ENCODE measurements around the gene NANOG.
"Not testable (repeated sequence)": the region's sequence is repeated elsewhere in the genome, so short reads cannot be mapped to it uniquely, and the experiment has no call there.

NANOG gene

GRCh38 chr12:7788884-7789528 lies at the start of gene NANOG:
Gene NANOG, plus strand, starts transcription at chr12:7789402. Its CDS starts 213 bp downstream, at chr12:7789615.
- DNase-seq: not testable (repeated sequence)

- DNase-seq: no peak
These were observed 42.0 kb upstream of the NANOG start, which contains the start of gene CLEC4C for GRCh38 chr12:7747246-7747645. Gene CLEC4C, minus strand, starts transcription at chr12:7747375. Its CDS starts 27 bp downstream, at chr12:7747348.

- DNase-seq: no peak
These were observed 40.4 kb upstream of the NANOG start for GRCh38 chr12:7748852-7749251.

- no peak for DNase-seq
These were observed 39.8 kb upstream of the NANOG start for GRCh38 chr12:7749442-7749841.

- no peak for DNase-seq
These were observed 38.9 kb upstream of the NANOG start for GRCh38 chr12:7750350-7750749.

- no peak for DNase-seq
These were observed 37.8 kb upstream of the NANOG start for GRCh38 chr12:7751394-7751793.

- not testable (repeated sequence) for DNase-seq
These were observed 37.0 kb upstream of the NANOG start for GRCh38 chr12:7751941-7752922.

- not testable (repeated sequence) for DNase-seq
These were observed 33.5 kb upstream of the NANOG start for GRCh38 chr12:7755668-7756067.

- no peak for DNase-seq
These were observed 32.2 kb upstream of the NANOG start for GRCh38 chr12:7756993-7757392.

- DNase-seq: no peak
These were observed 30.4 kb upstream of the NANOG start for GRCh38 chr12:7758766-7759140.

GRCh38 chr12:7769999-7770398 lies 19.2 kb upstream of the NANOG start:
- DNase-seq: no peak

- DNase-seq: no peak
These were observed 7.9 kb upstream of the NANOG start for GRCh38 chr12:7781274-7781673.

GRCh38 chr12:7782055-7782454 lies 7.1 kb upstream of the NANOG start:
- no peak for DNase-seq

- DNase-seq: not testable (repeated sequence)
These were observed 5.8 kb upstream of the NANOG start for GRCh38 chr12:7783433-7783832.

GRCh38 chr12:7784701-7785100 lies 4.5 kb upstream of the NANOG start:
- no peak for DNase-seq

- DNase-seq: no peak
These were observed 1.5 kb upstream of the NANOG start for GRCh38 chr12:7787574-7788293.

GRCh38 chr12:7788294-7788660 lies 925 bp upstream of the NANOG start:
- DNase-seq: no peak

GRCh38 chr12:7793211-7793610 lies 4.0 kb downstream of the NANOG start:
- no peak for DNase-seq

- not testable (repeated sequence) for DNase-seq
These were observed 8.1 kb downstream of the NANOG start for GRCh38 chr12:7797269-7797668.

- DNase-seq: no peak
These were observed 8.6 kb downstream of the NANOG start for GRCh38 chr12:7797698-7798398.

GRCh38 chr12:7798750-7799308 lies 9.6 kb downstream of the NANOG start:
- not testable (repeated sequence) for DNase-seq

- DNase-seq: no peak
These were observed 12.3 kb downstream of the NANOG start for GRCh38 chr12:7801460-7801859.
